ENCODE data around the gene DAZL. TPM values are rescaled to one million over a fixed set of nuclear protein-coding genes. Genes with fewer than 3 reads are reported as not detected.

DAZL gene, protein sequence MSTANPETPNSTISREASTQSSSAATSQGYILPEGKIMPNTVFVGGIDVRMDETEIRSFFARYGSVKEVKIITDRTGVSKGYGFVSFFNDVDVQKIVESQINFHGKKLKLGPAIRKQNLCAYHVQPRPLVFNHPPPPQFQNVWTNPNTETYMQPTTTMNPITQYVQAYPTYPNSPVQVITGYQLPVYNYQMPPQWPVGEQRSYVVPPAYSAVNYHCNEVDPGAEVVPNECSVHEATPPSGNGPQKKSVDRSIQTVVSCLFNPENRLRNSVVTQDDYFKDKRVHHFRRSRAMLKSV
- total RNA-seq (2021; fragmentation: NEBNext Ultra II Directional; extraction: Animal tissue kit (Norgen Biotek cat#: 25700)) = not detected
- long read RNA-seq = 0 reads

DNA sequence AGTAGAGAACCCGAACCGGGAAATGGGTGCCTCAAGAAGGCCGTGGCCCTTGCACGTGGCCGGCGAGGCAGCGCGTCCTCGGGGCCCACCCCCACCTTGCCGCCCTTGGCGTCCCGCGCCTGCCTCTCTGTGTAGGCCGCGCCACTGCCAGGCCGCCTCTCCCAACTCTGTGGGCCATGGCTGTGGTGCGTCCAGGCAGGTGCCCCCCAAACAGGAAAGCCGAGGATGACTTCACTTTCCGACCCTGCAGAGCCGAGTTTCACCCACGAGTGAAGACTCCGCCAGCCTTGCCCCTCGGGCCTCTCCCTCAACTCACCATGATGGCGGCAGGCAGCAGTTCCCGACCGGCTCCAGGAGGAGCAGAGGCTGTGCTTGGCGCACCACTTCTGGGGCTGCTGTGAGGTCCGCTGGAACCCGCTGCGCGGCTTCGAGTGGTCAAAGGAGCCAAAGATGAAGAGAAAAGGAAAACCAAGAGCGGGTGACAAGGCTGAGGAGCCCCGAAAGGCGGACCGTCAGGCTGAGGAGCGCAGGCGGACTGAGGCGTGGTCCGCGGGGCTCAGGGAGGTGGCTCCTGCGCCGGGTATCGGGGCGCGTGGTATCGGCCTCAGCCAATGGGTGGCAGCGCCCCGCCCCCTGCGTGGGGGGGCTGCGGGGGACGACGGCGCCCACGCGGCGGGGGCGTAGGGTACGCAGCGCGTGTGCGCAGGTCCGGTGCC, at the start of gene DAZL:
DAZL (minus strand) TSS at position 537 of the 716 bp plus-strand sequence; CDS start at position 319, 218 bp downstream.
- DNase-seq = no peak
- TF ChIP-seq, protein P1, sequence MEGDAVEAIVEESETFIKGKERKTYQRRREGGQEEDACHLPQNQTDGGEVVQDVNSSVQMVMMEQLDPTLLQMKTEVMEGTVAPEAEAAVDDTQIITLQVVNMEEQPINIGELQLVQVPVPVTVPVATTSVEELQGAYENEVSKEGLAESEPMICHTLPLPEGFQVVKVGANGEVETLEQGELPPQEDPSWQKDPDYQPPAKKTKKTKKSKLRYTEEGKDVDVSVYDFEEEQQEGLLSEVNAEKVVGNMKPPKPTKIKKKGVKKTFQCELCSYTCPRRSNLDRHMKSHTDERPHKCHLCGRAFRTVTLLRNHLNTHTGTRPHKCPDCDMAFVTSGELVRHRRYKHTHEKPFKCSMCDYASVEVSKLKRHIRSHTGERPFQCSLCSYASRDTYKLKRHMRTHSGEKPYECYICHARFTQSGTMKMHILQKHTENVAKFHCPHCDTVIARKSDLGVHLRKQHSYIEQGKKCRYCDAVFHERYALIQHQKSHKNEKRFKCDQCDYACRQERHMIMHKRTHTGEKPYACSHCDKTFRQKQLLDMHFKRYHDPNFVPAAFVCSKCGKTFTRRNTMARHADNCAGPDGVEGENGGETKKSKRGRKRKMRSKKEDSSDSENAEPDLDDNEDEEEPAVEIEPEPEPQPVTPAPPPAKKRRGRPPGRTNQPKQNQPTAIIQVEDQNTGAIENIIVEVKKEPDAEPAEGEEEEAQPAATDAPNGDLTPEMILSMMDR (IDR thresholded peaks at IDR 0.05) = no peak
- H3K27me3 Mint-ChIP-seq (ENCODE audit: insufficient read depth) = no peaks in the 10 kb centered on the region
- no peaks in the 10 kb centered on the region for H3K9me3 Mint-ChIP-seq
- H3K4me1 Mint-ChIP-seq (ENCODE audit: low read depth) = peaks cover 36% of the 10 kb centered on the region
- H3K4me3 Mint-ChIP-seq = no peak within 1 kb of the TSS
- no peak within 1 kb of the TSS for H3K27ac Mint-ChIP-seq
- H3K36me3 Mint-ChIP-seq (ENCODE audit: low read depth) = no peaks in the 10 kb centered on the region

DNA sequence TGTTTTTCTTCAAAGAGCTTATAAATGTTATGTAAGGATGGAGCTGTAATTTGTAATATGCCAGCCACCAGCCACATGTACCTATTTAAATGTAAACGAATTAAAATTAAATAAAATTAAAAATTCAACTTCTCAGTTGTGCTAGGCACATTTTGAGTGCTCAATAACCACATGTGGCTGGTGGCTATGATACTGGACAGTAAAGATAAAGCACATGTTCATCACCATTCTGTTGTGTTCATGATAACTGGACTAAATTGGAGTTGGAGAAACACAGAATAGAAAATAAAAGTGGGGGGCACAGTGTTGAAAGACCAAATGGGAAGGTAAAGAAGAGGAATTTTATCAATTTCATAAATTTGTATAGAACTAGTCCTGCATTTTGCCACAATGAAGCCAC, 49.8 kb upstream of the DAZL start:
- no peaks in the 10 kb centered on the region for H3K36me3 Mint-ChIP-seq (ENCODE audit: low read depth)
- no peak for DNase-seq
- no peaks in the 10 kb centered on the region for H3K4me1 Mint-ChIP-seq (ENCODE audit: low read depth)
- no peaks in the 10 kb centered on the region for H3K9me3 Mint-ChIP-seq
- no peak overlapping the region for H3K4me3 Mint-ChIP-seq
- H3K27me3 Mint-ChIP-seq (ENCODE audit: insufficient read depth) = no peaks in the 10 kb centered on the region; the same call in none of the 2 replicates
- H3K27ac Mint-ChIP-seq = no peak overlapping the region
- TF ChIP-seq, protein P1 (IDR thresholded peaks at IDR 0.05) = no peak

DNA sequence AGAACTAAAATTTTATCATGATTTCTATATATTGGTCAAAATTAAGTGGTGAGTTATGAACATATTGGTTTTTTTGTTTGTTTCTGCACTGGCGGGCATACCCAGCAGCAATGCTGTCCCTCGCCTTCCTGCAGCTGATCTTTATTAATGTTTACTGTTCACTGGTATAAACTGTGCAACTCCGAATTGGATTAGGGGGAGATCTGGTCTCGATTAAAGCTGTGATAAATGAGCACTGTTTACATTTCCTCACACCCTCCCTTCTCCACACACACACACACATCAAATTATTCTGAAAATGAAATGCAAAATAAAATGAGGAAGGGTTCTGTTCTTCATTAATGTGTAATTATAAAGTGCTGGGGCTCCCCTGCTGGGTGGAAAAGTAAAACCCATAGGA, 48.5 kb upstream of the DAZL start:
- TF ChIP-seq, protein P1 (IDR thresholded peaks at IDR 0.05) = no peak
- H3K9me3 Mint-ChIP-seq = no peaks in the 10 kb centered on the region
- DNase-seq = no peak
- no peaks in the 10 kb centered on the region for H3K36me3 Mint-ChIP-seq (ENCODE audit: low read depth)
- no peak overlapping the region for H3K4me3 Mint-ChIP-seq
- no peak overlapping the region for H3K27ac Mint-ChIP-seq
- no peaks in the 10 kb centered on the region; the same call in none of the 2 replicates for H3K27me3 Mint-ChIP-seq (ENCODE audit: insufficient read depth)
- no peaks in the 10 kb centered on the region for H3K4me1 Mint-ChIP-seq (ENCODE audit: low read depth)

DNA sequence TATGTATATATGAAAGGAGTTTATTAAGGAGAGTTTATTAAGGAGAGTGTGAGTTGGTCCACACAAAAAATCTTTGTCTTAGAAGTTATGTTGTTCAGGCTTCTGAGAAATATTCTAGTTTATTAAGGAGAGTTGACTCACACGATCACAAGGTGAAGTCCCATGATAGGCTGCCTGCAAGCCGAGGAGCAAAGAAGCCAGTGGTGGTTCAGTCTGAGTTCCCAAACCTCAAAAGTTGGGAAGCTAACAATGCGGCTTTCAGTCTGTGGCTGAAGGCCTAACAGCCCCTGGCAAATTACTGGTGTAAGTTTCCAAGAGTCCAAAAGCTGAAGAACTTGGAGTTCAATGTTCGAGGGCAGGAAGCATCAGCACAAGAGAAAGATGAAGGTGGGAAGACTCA, 42.4 kb upstream of the DAZL start:
- no peaks in the 10 kb centered on the region for H3K4me1 Mint-ChIP-seq (ENCODE audit: low read depth)
- DNase-seq = no peak
- H3K36me3 Mint-ChIP-seq (ENCODE audit: low read depth) = no peaks in the 10 kb centered on the region
- H3K27me3 Mint-ChIP-seq (ENCODE audit: insufficient read depth) = no peaks in the 10 kb centered on the region
- no peak overlapping the region for H3K4me3 Mint-ChIP-seq
- H3K9me3 Mint-ChIP-seq = no peaks in the 10 kb centered on the region
- H3K27ac Mint-ChIP-seq = no peak overlapping the region
- TF ChIP-seq, protein P1 (IDR thresholded peaks at IDR 0.05) = no peak

DNA sequence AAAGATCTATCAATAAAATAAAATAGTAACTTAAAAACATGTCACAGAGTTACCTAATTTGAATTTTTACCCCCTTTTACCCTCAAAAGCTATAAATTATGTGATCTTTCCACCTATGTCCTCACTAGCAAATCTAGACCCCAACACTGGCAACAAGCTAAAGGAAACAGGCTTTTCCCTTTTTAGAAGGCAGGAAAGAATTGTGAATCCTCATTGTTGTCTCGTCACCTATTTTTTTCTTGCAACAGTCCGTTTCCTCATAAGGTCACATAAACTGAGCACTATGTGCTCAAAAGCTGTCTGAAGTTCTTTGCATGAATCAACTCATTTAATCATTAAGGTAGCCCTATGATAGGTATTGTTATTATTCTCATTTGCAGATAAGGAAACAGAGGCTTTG, 34.6 kb upstream of the DAZL start:
- TF ChIP-seq, protein P1 (IDR thresholded peaks at IDR 0.05) = no peak
- Mint-ChIP-seq H3K27ac (no peak overlapping the region), H3K36me3 (ENCODE audit: low read depth) (no peaks in the 10 kb centered on the region), H3K4me3 (no peak overlapping the region), H3K9me3 (no peaks in the 10 kb centered on the region), H3K4me1 (ENCODE audit: low read depth) (no peaks in the 10 kb centered on the region), H3K27me3 (ENCODE audit: insufficient read depth) (no peaks in the 10 kb centered on the region; the same call in 1 of the 2 replicates)
- DNase-seq = no peak
